ENCODE measurements around the gene TAS2R39.

GRCh38 chr7:143216686-143217085 lies 33.5 kb downstream of the TAS2R39 start:
- TF ChIP-seq CTCF (IDR thresholded peaks at IDR 0.05), result no peak
- no peak for TF ChIP-seq POLR2A (IDR thresholded peaks at IDR 0.05)
- no peak for TF ChIP-seq POLR2AphosphoS5 (IDR thresholded peaks at IDR 0.05; ENCODE audit: insufficient read depth in 1 of 2, low read depth in 1 of 2)
